Sigmoid colon (tissue), 3 donors: Measurements from ENCODE around the gene KLHL3.

Experiments
- POLR2A ChIP-seq, 2 donors: fragments of 450-650 bp; IDR thresholded peaks; one replicate each; pipeline ENCODE4 v1.6.1; 2016; ENCODE audit warnings: antibody characterized with exemption in 2 of 2, mild to moderate bottlenecking in 2 of 2, moderate library complexity in 2 of 2
- TF ChIP-seq, protein P1 (sequence below), 4 experiments: fragments of 450-650 bp in 3 of 4; fragments of 200-600 bp in 1 of 4; IDR thresholded peaks; one replicate each; pipeline ENCODE4 v1.5.1; 2016 to 2019; ENCODE audit warnings: antibody characterized with exemption in 4 of 4, mild to moderate bottlenecking in 3 of 4, moderate library complexity in 2 of 4

DNA sequence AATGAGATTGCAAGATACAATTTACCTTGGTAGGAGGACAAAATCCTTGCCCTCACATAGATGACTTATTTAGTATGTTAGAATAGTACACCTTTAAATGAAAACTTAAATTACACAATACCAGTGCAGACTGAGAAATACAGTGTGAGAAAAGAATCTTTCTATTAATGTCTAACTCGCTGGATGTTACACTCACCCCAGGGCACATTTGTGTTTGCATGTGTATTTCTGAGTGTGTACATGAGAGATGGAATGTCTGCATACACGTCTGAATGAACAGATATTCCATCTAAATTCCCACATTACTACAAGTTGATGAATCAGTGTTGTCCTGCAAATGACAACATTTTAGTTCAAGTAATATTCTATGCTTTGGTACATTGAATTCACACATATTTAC, 99.8 kb downstream of the KLHL3 start:
- TF ChIP-seq, protein P1, sequence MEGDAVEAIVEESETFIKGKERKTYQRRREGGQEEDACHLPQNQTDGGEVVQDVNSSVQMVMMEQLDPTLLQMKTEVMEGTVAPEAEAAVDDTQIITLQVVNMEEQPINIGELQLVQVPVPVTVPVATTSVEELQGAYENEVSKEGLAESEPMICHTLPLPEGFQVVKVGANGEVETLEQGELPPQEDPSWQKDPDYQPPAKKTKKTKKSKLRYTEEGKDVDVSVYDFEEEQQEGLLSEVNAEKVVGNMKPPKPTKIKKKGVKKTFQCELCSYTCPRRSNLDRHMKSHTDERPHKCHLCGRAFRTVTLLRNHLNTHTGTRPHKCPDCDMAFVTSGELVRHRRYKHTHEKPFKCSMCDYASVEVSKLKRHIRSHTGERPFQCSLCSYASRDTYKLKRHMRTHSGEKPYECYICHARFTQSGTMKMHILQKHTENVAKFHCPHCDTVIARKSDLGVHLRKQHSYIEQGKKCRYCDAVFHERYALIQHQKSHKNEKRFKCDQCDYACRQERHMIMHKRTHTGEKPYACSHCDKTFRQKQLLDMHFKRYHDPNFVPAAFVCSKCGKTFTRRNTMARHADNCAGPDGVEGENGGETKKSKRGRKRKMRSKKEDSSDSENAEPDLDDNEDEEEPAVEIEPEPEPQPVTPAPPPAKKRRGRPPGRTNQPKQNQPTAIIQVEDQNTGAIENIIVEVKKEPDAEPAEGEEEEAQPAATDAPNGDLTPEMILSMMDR (IDR thresholded peaks at IDR 0.05): no peak
- no peak for TF ChIP-seq POLR2A (IDR thresholded peaks at IDR 0.05)
